GM10248 (cell line): ENCODE data around the gene PIK3CB.
"Not testable (repeated sequence)": the region's sequence is repeated elsewhere in the genome, so short reads cannot be mapped to it uniquely, and the experiment has no call there.

ENCODE experiments used
- CTCF ChIA-PET: fragments of 300-600 bp; sonication (Branson Sonifier 250); formaldehyde crosslinking; extraction: SDS; loops from one replicate; lab custom pipeline; 2021; ENCODE audit warnings: antibody characterized with exemption; lab: Yijun Ruan, JAX
- POLR2A ChIA-PET: fragments of 350-650 bp; sonication (Branson Sonifier 250); formaldehyde crosslinking; extraction: SDS; loops from one replicate; lab custom pipeline; 2020; ENCODE audit warnings: antibody characterized with exemption; lab: Yijun Ruan, JAX
- DNase-seq: peaks from one replicate; pipeline ENCODE4 v3.0.0; 2012; ENCODE audit errors: extremely low spot score
- CTCF ChIP-seq: IDR thresholded peaks from 2 replicates; pipeline ENCODE4 v1.5.1; 2012; ENCODE audit warnings: mild to moderate bottlenecking, low read depth; ENCODE audit errors: extremely low read depth, missing control alignments, control extremely low read depth

Gene PIK3CB

GRCh38 chr3:138682648-138683047 lies 152.1 kb downstream of the PIK3CB start:
- POLR2A ChIA-PET = no interaction called here

GRCh38 chr3:138681463-138682220 lies 153.1 kb downstream of the PIK3CB start:
- DNase-seq = no peak
- POLR2A ChIA-PET = no interaction called here

More at GRCh38 chr3:138682648-138683047, 152.1 kb downstream of the PIK3CB start:
- CTCF ChIA-PET = interaction anchor here (1.1 to 1.6 kb wide), 3 partner anchors 88 to 241 kb away, joined by 3 to 5 read pairs (median 4); partner anchors contain the start of gene CEP70
- TF ChIP-seq CTCF = no peak
- DNase-seq = no peak

GRCh38 chr3:138680974-138681373 lies 153.8 kb downstream of the PIK3CB start:
- CTCF ChIA-PET, POLR2A ChIA-PET: not testable (repeated sequence)

More at GRCh38 chr3:138681463-138682220, 153.1 kb downstream of the PIK3CB start:
- CTCF ChIA-PET = interaction anchor here (1.6 kb wide), 1 partner anchor 233 kb away, joined by 5 read pairs; no protein-coding TSS in a partner anchor
- TF ChIP-seq CTCF = no peak

GRCh38 chr3:138678874-138679392 lies 155.8 kb downstream of the PIK3CB start:
- DNase-seq = no peak
- ChIA-PET CTCF (interaction anchor here (0.9 to 2.9 kb wide), 6 partner anchors 10 to 257 kb away, joined by 3 to 15 read pairs (median 6); no protein-coding TSS in a partner anchor), POLR2A (no interaction called here)
- TF ChIP-seq CTCF = no peak

More at GRCh38 chr3:138680974-138681373, 153.8 kb downstream of the PIK3CB start:
- not testable (repeated sequence) for DNase-seq

GRCh38 chr3:138678086-138678485 lies 156.6 kb downstream of the PIK3CB start:
- ChIA-PET CTCF (interaction anchor here (0.9 to 2.9 kb wide), 10 partner anchors 9 to 258 kb away, joined by 3 to 15 read pairs (median 4); no protein-coding TSS in a partner anchor), POLR2A (no interaction called here)
- no peak for TF ChIP-seq CTCF
- DNase-seq = no peak

GRCh38 chr3:138675393-138675792 lies 159.3 kb downstream of the PIK3CB start:
- ChIA-PET POLR2A (no interaction called here), CTCF (no interaction called here)
- TF ChIP-seq CTCF = no peak
- DNase-seq = no peak
